Epithelial cell of prostate (primary cell): ENCODE results near the gene ETV1.

Experiments used
- DNase-seq: peaks from one replicate; pipeline ENCODE4 v3.0.0-alpha.2; 2011; ENCODE audit warnings: low read depth, low spot score
- H3K27ac ChIP-seq: fragments of 450-650 bp; 2 replicates; pipeline ENCODE4 v1.5.1; 2017; ENCODE audit warnings: mild to moderate bottlenecking

ETV1 gene

DNA sequence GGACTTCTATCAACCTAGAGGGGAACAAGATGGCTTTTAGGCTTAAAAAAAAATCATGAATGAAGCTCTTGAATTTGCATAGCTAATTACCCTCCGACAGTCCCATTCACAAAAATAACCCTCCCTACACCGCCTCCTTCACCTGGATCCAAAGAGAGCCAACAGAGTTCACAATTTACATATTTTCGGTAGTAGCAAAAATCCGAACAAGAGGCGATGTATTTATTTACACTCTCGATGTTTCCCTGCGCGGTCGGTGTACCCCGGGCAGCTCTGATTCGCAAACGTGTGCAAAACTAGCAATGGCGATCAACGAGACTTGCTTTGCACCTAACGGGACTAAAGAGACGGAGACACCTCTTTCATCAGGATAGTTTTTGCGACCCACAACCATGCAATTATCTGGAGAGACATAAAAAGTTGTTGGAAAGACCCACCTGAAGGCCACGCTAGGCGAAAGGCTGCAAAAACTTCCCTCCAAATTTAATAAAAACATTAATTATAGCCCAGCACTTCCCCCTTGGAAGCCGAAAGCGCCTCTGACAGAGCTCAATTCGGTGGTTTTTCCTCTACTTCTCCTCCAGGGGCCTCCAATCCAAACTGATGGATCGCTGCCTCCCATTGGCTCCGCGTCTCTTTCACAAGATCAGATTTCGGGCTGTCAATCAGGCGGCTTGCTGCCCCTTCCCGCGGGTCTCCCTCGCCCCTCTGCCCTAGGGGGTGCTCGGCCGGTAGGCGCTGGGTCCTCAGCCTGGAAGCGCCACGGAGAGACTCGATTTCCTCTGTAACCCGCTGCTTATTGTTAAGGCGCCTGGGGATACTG is at the start of gene ETV1:
Gene ETV1, minus strand, starts transcription at position 541 of the 823 bp plus-strand sequence. CDS start 614 bp downstream, outside the sequence.
- H3K27ac ChIP-seq = peak within 1 kb of the TSS; percentile 73
- DNase-seq = no peak

DNA sequence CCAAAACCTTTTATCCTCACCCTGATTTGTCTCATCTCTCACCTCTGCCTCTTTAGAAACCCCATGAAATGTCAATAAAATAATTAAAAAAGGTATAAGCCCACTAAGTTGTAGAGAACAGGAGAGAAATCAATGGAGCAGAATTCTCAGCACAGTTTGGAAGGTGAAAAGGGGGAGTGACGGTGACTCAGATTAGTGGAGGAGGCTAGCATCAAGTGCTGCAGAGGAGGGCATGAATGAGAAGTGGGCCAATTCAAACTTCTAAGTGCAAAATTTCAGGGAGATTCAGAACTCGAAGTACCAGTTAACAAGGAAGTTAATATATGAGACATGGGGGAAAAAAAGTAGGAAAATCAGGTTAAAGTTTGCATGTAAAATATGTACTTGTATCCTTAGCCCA is 34.9 kb upstream of the ETV1 start:
- H3K27ac ChIP-seq = no peak overlapping the region
- no peak for DNase-seq

DNA sequence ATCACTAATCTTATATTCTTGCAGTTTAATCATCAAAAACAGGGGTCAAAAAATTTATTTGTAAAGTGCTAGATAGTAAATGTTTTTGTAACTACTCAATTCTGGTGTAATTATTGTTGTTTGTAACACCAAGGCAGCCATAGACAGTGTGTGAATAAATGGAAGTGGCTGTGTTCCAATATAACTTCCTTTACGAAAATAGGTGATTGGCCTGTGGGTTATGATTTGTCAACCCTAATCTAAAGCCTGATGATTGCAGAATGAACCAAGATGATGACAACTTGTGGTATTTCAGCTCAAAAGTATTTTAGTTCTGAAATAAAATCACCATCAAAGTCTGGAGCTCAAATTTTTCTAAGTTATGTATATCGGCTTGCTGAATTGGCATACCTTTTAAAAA is 34.4 kb upstream of the ETV1 start:
- H3K27ac ChIP-seq = no peak overlapping the region
- no peak for DNase-seq

DNA sequence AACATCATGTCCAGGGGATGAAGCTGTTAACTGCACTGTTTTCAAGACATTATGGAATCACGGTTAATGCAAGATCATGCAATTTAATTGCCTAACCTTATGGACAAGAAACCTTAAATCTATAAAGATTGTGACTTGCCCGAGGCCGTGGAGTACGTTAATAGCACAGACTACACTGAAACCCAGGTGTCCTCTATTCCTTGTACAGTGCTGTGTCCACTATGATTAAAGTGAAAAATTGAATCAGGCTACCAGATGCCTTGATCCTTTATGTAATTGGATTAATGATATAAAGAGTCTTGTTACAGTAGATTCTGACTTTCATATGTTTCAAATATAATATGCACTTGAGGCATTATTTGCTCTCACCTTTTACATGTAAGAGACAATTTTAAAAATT is 33.9 kb upstream of the ETV1 start:
- H3K27ac ChIP-seq = no peak overlapping the region
- DNase-seq = no peak

DNA sequence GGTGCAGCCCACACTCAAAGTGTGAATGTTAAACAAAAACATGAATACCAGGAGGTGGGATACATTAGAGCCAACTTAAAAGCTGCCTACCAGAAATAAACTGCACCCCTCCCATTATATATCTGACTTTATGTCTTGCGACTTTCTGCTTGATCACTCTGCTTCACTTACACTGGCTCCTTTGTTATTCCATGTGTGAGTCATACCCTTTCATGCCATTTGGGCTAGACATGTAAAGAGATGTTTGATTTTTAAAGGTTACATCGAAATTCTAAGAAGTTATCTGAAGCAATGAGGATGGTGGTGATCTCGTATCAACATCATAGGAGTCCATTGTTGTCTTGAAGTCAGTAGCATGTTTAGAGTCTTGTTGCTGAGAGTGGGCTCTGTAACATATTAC is 31.6 kb upstream of the ETV1 start:
- DNase-seq = peak; percentile 49
- H3K27ac ChIP-seq = no peak overlapping the region

DNA sequence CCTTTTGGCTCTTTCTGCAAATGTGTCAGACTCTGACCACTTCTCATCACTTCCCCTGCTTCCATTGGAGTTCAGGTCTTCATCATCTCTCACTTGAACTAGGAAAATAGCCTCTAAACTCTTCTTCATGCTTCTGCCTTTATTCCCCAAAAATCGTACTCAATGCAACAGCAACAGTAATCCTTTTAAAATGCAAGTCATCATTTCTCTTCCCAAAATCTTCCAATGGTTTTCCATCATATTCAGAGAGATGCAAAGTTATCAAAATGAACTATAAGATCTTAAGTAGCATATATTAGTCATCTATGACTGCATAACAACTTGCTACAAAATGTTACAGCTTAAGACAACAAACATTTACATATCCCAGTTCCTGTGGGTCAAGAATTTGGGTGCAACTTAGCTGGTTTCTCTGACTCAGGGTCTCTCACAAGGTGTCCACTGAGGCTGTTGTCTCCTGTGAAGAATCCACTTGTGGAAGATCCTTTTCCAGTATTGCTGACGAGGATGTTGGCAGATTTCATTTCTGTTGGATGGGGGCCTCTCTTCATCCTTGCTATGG is 31.0 kb upstream of the ETV1 start:
- H3K27ac ChIP-seq = no peak overlapping the region
- DNase-seq = no peak

DNA sequence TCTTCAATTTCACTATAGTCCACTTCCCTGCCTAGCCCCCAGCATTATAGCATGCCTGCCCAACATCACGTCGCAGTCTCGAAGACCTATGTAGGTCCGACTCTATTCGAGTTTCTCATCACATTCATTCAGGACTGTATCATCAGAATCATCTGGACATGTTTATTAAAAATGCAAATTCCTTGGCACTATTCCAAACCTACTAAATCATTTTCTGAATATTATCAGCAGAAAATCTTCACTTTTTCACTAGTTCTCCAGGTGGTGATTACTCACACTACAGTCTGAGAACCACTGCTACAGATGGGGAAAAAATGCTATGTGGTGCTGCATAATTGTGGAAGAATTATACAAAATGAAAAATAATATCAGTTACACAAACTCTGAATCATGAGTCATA is 29.3 kb upstream of the ETV1 start:
- DNase-seq = no peak
- H3K27ac ChIP-seq = no peak overlapping the region

DNA sequence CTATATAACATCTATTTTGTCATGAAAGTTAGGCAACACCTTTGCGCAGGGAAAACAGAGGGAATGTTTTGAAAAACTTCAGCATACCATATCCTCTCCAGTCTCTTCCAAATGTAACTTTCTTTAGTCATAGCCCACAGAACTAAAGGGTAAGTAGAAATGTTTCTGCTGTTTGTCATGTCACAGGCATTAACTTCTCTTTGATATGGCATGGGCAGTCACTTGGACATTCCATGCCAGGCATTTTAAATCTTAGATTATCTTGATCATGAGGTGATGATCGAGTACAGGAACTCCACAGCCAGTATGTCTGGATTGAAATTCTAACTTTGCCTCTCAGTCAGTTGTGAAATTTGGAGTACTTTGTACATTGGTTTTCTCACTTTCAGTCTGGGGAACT is 27.5 kb upstream of the ETV1 start:
- no peak overlapping the region for H3K27ac ChIP-seq
- no peak for DNase-seq

DNA sequence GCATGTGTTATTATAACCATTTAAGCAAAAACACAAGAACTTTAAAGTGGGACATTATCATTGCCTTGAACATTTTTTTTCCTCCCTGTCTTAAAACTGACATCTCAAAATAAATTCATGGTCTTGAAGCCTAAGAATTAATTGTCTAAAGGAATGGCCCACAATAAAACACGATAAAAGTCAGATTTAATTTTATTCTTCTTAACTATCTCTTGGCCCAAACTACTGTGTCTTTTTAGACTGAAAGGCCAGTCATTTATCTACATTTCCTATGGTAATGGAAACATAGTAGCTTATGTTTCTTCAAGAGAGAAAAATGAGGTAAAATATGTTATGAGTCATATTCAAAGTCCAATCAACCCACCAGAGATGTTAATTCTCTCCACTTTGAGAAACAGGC is 24.4 kb upstream of the ETV1 start:
- DNase-seq = no peak

DNA sequence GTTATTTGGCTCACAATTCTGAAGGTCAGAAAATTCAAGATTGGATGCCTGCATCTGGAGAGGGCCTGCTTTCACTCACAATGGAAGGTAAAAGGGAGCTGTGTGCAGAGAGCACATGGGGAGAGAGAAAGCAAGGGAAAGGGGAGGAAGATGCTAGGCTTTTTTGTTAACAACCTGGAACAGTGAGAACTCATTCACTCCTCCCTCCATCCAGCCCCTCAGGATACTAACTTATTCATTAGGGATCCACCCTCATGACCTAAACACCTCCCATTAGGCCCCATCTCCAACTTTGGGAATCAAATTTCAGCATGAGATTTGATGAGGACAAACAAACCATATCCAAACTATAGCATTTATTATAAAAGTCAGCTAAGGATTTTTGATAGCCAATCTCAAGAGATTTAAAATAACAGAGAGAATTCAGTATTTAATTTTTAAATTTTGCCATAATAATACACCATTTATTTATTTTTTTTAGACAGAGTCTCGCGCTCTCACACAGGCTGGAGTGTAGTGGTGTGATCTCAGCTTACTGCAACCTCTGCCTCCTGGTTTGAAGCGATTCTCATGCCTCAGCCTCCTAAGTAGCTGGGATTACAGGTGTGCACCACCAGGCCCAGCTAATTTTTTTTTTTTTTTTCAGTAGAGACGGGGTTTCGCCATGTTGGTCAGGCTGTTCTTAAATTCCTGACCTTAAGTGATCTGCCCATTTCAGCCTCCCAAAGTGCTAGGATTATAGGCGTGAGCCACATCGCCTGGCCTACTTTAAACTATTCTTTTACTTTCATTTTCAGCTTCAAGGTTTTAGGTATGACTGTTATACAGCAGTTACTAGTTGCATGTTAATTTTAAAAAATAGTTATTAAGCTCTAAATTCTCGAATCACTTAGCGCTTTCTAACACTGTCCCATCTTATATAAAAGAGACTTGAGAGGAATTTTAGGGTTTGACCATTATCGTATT is 20.3 kb upstream of the ETV1 start:
- H3K27ac ChIP-seq = no peak overlapping the region
- no peak for DNase-seq

More for the DNA sequence above, 24.4 kb upstream of the ETV1 start:
- no peak overlapping the region for H3K27ac ChIP-seq

DNA sequence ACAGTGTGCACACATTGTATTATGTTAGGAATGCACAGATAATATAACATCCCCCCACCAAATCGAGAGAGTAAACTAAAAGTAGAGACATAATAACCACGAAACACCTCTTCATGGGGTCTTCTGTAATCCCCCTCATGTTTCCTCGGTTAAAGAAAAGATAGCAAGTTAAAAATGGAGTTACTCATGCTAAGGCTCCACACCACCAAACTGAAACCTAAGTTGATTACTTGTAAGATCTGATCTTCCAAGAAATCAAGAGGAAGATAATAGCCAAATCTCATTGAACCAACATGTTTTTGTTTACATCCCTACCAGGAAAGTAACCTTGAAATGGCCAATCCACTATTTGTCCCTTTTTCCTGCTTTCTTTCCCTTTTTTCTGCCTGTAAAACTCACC is 11.7 kb upstream of the ETV1 start:
- no peak for DNase-seq
- no peak overlapping the region for H3K27ac ChIP-seq

DNA sequence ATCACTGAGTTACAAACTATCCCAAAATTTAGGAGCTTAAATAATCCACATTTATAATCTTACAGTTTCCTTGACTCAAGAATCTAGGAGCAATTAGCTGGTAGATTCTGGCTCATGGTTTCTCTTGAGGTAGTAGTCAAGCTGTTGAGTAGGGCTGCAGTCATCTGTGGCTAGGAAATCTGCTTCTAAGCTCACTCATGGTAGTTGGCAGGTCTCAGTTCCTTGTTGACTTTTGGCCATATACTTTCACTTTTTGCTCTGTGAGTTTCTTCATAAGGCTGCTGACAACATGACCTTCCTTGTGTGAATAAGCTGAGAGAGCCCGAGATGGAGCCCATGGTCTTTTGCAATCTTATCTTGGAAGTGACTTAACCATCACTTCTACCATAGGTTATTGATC is 10.8 kb upstream of the ETV1 start:
- H3K27ac ChIP-seq = no peak overlapping the region
- no peak for DNase-seq

DNA sequence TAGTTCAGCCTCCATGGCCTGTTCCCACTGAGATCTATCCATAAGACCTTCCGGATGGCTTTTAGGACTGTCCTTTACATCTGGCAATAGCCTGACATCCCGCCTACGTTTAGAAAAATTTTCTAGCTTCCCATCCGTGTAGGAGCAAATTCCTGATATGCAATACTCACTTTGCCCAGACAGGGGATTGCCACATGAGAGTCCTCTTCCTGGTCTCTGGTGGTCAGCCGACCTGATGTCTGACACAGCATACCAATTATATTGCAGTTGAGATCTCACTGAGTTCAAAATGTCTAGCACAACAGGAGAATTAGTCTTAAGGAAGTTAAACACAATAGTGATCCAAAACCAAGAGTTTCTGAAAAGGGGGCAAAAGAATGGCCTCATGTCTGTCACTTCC is 9.4 kb upstream of the ETV1 start:
- no peak for DNase-seq
- no peak overlapping the region for H3K27ac ChIP-seq

DNA sequence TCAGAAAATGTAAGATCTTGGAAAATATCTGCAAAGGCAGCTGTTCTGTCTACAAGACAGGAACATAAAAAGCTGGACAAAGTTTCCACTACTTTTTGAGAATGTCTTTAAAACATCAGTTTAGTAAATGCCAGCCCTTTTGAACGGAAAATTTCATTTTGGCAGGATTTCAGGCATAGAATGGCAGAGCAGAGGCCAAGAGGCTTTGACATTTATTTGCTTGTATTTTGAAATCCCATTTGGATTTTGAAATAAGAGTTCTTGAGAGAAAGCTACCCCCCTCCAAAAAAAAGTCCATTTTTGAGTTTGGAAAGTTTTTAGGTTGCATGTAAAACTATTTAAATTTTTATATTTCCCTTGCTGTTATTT is 3.1 kb upstream of the ETV1 start:
- H3K27ac ChIP-seq = no peak overlapping the region
- DNase-seq = no peak

DNA sequence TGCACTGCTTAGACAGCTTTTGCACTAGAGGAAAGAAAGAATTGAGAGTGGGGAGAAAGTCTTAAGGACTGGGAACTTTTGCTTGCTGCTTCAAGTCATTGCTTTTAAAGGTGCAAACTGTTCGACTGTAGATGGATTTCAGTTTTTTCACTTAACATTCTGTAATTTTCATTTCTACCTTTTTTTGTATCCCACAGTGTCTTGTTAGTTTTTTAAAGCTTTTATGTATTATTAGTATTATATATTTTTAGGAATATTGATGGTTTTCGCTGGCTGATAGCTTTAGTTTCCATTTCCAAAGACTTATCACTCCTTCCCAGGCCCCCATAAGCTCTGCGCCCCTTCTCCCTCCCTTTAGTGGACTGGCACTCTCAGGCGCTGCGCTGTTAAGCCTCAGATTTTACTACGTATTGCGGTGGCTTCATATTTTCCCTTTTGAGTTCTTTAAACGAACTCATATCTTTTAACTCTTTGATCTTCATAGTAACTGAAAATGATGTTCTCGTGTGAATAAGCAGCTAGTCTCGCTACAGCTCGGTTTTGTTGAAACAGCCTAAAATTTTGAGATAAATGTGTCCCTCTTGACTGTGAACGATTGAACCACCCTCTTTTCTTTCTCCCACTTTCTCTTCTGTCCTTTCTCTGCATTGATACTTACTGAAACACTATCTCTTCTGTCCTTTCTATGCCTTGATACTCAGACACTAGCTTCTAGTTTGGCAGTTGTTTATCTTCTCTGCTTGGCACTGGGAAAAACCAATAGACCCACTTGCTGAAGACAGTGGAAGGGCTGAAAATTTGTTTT is 2.5 kb upstream of the ETV1 start:
- peak overlapping the region; percentile 73 for H3K27ac ChIP-seq
- no peak for DNase-seq

DNA sequence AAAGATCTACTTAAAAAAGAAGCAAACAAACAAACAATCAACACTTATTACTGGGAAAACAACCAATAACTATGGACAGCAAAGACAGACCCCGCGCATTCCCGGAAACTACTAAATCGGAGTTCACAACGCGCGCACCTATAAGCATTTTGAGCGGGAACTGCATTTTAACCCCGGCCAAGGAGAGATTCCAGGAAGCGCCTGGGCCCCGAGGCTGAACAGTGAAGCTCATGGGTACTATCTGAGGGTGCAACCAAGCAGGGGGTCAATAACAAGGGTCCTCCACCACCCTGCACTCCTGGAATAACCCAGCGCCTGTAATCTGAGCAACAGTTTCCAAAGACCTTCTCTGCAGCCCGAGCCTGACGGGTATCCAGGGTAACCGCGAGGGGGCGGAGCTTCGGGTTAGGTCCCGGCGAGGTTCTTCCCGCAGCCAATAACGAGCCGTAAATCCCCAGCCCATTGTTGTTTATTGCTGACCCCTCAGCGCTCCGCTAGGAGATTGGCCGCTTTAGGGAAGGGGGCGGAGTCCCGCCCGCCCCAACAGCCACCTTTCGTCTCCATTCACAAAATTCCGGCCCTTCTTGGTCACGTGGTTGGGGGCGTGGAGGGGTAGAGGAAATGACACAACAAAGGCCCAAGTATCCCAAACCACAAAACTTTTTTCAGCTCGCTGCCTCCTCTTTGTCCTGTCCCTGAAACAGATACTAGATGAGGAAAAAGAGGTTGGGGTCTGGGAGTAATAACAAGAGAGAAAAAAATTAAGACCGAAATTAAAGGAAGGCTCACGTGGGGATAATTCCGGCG is 1.7 kb upstream of the ETV1 start:
- peak overlapping the region; percentile 73 for H3K27ac ChIP-seq

DNA sequence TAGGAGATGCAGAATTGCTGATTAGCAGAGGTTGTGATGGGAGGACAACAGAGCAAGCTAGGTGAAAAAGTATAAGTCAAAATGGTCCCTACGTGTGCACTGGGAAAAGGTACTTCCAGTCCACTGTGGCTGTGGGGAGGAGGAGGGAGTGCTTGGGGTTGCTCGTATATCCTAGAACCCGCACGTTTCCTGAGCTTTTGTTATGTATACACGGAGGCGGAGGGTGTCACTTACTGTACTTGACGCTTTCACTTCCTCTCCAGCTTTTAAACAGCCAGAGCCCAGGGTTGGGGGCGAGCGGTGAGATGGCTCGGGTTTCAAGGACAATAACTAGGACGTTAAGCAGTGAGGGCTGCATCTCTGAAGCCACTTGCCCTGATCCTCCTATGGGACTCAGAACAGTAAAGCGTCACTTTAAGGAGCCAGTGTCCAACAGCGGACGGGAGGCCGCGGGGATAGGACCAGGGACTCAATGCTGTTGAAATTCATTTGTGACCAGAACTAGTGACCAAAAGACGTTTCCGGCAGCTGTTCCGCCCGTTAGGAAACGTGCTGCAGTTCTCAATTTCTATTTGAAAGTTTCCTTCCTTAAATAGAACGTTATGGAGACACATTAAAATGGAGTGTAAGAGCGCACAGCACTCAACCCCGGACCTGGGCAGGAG is 985 bp upstream of the ETV1 start:
- peak overlapping the region; percentile 73 for H3K27ac ChIP-seq
- DNase-seq = no peak

More for the DNA sequence above, 1.7 kb upstream of the ETV1 start:
- peak; percentile 85 for DNase-seq

DNA sequence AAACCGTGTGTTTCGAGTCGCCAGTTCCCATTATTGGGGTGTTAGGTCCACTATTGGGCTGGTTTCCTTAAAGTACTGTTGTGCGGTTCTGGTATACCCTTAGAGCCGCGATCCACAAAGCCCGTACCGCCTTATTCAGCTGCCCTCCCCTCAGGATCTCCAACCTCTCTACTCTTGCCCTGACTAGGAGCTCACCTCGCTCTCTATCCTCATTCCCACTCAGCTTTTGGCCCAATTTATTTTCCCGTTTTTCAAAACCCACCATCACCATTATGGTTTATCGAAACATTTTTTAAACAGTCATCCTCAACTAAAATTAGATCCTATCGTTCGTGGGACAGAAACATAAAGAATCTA is 461 bp upstream of the ETV1 start:
- DNase-seq = no peak
- H3K27ac ChIP-seq = peak overlapping the region; percentile 73

DNA sequence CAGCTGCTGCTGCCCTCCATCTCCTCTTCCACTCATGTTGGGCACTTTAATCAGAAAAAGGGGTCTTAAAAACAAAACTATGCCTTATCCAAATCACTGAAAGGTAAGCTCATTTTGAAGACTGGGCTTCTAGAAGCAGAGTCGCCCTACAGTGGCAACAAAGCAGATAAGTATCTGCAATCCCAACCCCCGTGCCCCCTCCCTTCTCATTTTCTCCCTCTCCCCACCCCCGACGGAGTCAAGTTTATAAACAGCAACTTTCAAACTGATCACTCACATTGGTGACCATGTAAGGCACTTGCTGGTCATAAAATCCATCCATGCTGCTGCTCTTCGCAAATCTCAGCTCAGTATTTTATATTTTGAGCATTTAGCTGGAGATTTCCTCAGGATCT is 738 bp downstream of the ETV1 start:
- H3K27ac ChIP-seq = peak overlapping the region; percentile 73
- DNase-seq = no peak
